ENCODE measurements around the gene TSPAN5.

The TSPAN5 gene

DNA sequence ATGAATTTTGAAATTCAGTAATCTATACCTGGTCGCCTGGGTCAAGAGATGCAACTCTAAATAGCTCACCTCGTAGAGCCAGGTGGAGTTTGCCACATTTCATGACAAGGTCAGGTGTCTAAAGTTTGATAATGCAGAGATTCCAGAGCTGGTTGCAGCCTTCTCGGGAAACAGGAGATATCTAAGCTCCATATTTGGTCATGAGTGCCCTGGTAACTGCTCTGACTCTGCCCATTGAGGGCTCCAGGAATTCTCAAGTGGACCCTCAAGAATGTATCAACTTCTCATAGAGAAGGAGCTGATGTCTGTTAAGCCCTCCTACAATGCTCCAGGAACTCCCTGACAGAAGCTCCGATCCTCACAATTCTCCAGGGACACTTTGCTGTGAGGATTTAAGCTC, 33.2 kb upstream of the TSPAN5 start:
- H3K4me3 ChIP-seq (ENCODE audit: low read depth, low read length): no peak overlapping the region
- TF ChIP-seq CTCF (IDR thresholded peaks at IDR 0.05; ENCODE audit: borderline replicate concordance, insufficient read depth, low read depth, low read length): no peak

GRCh38 chr4:98689507-98690174, 31.2 kb upstream of the TSPAN5 start:
- TF ChIP-seq CTCF (IDR thresholded peaks at IDR 0.05; ENCODE audit: borderline replicate concordance, insufficient read depth, low read depth, low read length): no peak
- no peak overlapping the region for H3K4me3 ChIP-seq (ENCODE audit: low read depth, low read length)

- H3K4me3 ChIP-seq (ENCODE audit: low read depth, low read length): no peak overlapping the region
Measured at GRCh38 chr4:98688411-98689290, 30.2 kb upstream of the TSPAN5 start.

DNA sequence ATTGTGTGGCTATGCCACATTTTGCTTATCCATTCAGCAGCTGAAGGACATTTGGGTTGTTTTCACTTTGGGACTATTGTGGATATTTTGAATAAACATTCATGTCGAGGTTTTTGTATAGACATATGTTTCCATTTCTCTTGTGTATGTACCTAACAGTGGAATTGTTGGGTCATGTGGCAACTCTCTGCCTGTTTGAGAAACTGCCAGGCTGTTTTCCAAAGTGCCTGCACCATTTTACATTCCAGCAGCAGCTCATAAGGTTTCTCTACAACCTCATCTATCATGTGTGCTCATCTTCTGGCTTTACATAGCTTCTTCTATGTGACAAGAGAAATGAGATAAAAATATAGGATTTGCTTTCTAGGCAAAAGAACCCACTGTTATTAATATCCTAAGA, 29.5 kb upstream of the TSPAN5 start:
- no peak for TF ChIP-seq CTCF (IDR thresholded peaks at IDR 0.05; ENCODE audit: borderline replicate concordance, insufficient read depth, low read depth, low read length)
- no peak overlapping the region for H3K4me3 ChIP-seq (ENCODE audit: low read depth, low read length)

More at GRCh38 chr4:98688411-98689290, 30.2 kb upstream of the TSPAN5 start:
- TF ChIP-seq CTCF (IDR thresholded peaks at IDR 0.05; ENCODE audit: borderline replicate concordance, insufficient read depth, low read depth, low read length): no peak

DNA sequence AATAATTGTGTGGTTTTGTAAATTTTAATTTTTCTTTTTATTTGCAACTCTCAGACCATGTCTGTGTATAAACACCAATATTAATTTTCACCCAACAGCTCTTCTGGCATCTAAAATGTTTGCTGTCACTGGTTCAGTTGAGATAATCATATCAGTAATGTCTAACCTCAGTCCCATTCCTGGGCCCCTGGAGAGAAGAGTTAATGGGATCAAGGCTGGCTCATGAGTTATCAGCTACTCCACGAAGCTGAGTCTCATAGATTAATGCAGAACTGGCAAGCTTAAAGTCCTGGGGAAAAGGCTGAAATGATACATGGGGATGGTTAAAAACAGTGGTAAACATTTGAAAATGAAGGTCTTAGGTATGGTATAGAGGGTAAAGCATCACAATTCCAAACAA, 28.4 kb upstream of the TSPAN5 start:
- H3K4me3 ChIP-seq (ENCODE audit: low read depth, low read length): no peak overlapping the region
- no peak for TF ChIP-seq CTCF (IDR thresholded peaks at IDR 0.05; ENCODE audit: borderline replicate concordance, insufficient read depth, low read depth, low read length)

GRCh38 chr4:98686043-98686707, 27.8 kb upstream of the TSPAN5 start:
- TF ChIP-seq CTCF (IDR thresholded peaks at IDR 0.05; ENCODE audit: borderline replicate concordance, insufficient read depth, low read depth, low read length): no peak
- H3K4me3 ChIP-seq (ENCODE audit: low read depth, low read length): no peak overlapping the region

All from GM12875 (cell line).